Ishikawa (cell line): ENCODE results near the gene CKMT2.

Experiments used
- CEBPB ChIP-seq: IDR thresholded peaks from 2 replicates; pipeline ENCODE4 v1.6.1; 2012
- EGR1 ChIP-seq: IDR thresholded peaks from 2 replicates; pipeline ENCODE4 v1.6.1; 2012
- EP300 ChIP-seq: IDR thresholded peaks from 2 replicates; pipeline ENCODE4 v1.6.1; 2012; ENCODE audit warnings: borderline replicate concordance
- RAD21 ChIP-seq: IDR thresholded peaks from 2 replicates; pipeline ENCODE4 v1.6.1; 2012; ENCODE audit warnings: low read depth
- REST ChIP-seq: IDR thresholded peaks from 2 replicates; pipeline ENCODE4 v1.6.1; 2012; ENCODE audit warnings: low read depth, mild to moderate bottlenecking
- TAF1 ChIP-seq: IDR thresholded peaks from 2 replicates; pipeline ENCODE4 v1.6.1; 2012; ENCODE audit warnings: low read depth, mild to moderate bottlenecking
- TEAD4 ChIP-seq: IDR thresholded peaks from 2 replicates; pipeline ENCODE4 v1.6.1; 2012
- YY1 ChIP-seq: IDR thresholded peaks from 2 replicates; pipeline ENCODE4 v1.6.1; 2012; ENCODE audit warnings: low read depth
- ZBTB7A ChIP-seq: IDR thresholded peaks from 2 replicates; pipeline ENCODE4 v1.6.1; 2012; ENCODE audit warnings: low read depth
- TF ChIP-seq, protein P1 (sequence below): IDR thresholded peaks from 2 replicates; pipeline ENCODE4 v1.6.1; 2012

- TF ChIP-seq YY1 (no peak), TEAD4 (no peak), ZBTB7A (no peak), CEBPB (no peak), EP300 (no peak), RAD21 (no peak), EGR1 (no peak), TAF1 (no peak), REST (no peak)
- TF ChIP-seq, protein P1, sequence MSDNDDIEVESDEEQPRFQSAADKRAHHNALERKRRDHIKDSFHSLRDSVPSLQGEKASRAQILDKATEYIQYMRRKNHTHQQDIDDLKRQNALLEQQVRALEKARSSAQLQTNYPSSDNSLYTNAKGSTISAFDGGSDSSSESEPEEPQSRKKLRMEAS: no peak
Measured at GRCh38 chr5:81222285-81222684, 10.8 kb upstream of the CKMT2 start.
